SK-N-SH (cell line): ENCODE data around the gene KRT16. TPM values are rescaled to one million over a fixed set of nuclear protein-coding genes. Genes with fewer than 3 reads are reported as not detected.

Experiments
- CTCF ChIA-PET: fragments of 300-600, 350-600 bp; formaldehyde crosslinking; extraction: SDS; loops from one replicate; lab custom pipeline; 2021; lab: Yijun Ruan, JAX
- POLR2A ChIA-PET: fragments of 350-600 bp; sonication (Branson Sonifier 250); formaldehyde crosslinking; extraction: SDS; loops from one replicate; lab custom pipeline; 2020; ENCODE audit warnings: antibody characterized with exemption, inconsistent platforms; lab: Yijun Ruan, JAX
- DNase-seq: peaks from one replicate; pipeline ENCODE4 v3.0.0; 2012
- H2AFZ ChIP-seq: fragments of 200-600 bp; sonication (generic); 2 replicates; pipeline ENCODE4 v1.8.1; 2016; ENCODE audit warnings: antibody characterized with exemption, mild to moderate bottlenecking, low read depth
- H3F3A ChIP-seq: fragments of 200-600 bp; sonication (generic); replicated peaks from 2 replicates; pipeline ENCODE3; 2016; ENCODE audit warnings: antibody characterized with exemption, mild to moderate bottlenecking; ENCODE audit not compliant: insufficient read depth
- H3K27ac ChIP-seq, 2 experiments: fragments of 200-500 bp in 1 of 2; fragments of 200-600 bp in 1 of 2; sonication (Bioruptor generic) in 1 of 2; sonication (generic), shearing (Covaris generic) in 1 of 2; 2 replicates each; pipeline versions ENCODE4 v1.5.1 to v1.6.1; 2014 to 2016; ENCODE audit warnings: low read depth in 2 of 2, inconsistent platforms in 1 of 2, low read length in 1 of 2, mild to moderate bottlenecking in 1 of 2, mixed read lengths in 1 of 2
- H3K27me3 ChIP-seq: fragments of 200-600 bp; sonication (generic), shearing (Covaris generic); 2 replicates; pipeline ENCODE4 v1.6.1; 2016; ENCODE audit warnings: mixed run types; ENCODE audit not compliant: insufficient read depth
- H3K36me3 ChIP-seq, 2 experiments: fragments of 200-500 bp in 1 of 2; fragments of 200-600 bp in 1 of 2; sonication (Bioruptor generic) in 1 of 2; sonication (generic) in 1 of 2; replicated peaks in 1 of 2; 2 replicates each; pipeline versions ENCODE3 to v1.5.1; 2014 to 2016; ENCODE audit warnings: low read length in 1 of 2, mild to moderate bottlenecking in 1 of 2; ENCODE audit not compliant: insufficient read depth in 2 of 2, control insufficient read depth in 1 of 2
- H3K4me1 ChIP-seq, 2 experiments: fragments of 200-500 bp in 1 of 2; fragments of 200-600 bp in 1 of 2; sonication (Bioruptor generic) in 1 of 2; sonication (generic), shearing (Covaris generic) in 1 of 2; 2 replicates each; pipeline versions ENCODE4 v1.5.1 to v1.6.1; 2014 to 2016; ENCODE audit warnings: low read depth in 1 of 2, low read length in 1 of 2, mixed run types in 1 of 2; ENCODE audit not compliant: insufficient read depth in 2 of 2, control insufficient read depth in 1 of 2
- H3K4me2 ChIP-seq: fragments of 200-600 bp; sonication (generic), shearing (Covaris generic); 2 replicates; pipeline ENCODE4 v1.6.1; 2017; ENCODE audit warnings: mixed run types
- H3K4me3 ChIP-seq, 2 experiments: fragments of 200-500 bp in 1 of 2; fragments of 200-600 bp in 1 of 2; sonication (Bioruptor generic) in 1 of 2; sonication (generic), shearing (Covaris generic) in 1 of 2; 2 replicates each; pipeline versions ENCODE4 v1.5.1 to v1.8.1; 2014 to 2016; ENCODE audit warnings: low read depth in 2 of 2, inconsistent platforms in 1 of 2, low read length in 1 of 2, mild to moderate bottlenecking in 1 of 2, mixed read lengths in 1 of 2, moderate library complexity in 1 of 2
- H3K79me2 ChIP-seq: fragments of 200-600 bp; sonication (generic); 2 replicates; pipeline ENCODE4 v1.8.1; 2017; ENCODE audit warnings: mild to moderate bottlenecking; ENCODE audit not compliant: insufficient read depth
- H3K9ac ChIP-seq: fragments of 200-600 bp; sonication (generic); 2 replicates; pipeline ENCODE4 v1.6.1; 2017; ENCODE audit warnings: mixed run types
- H3K9me2 ChIP-seq: fragments of 200-600 bp; sonication (generic); 2 replicates; pipeline ENCODE4 v1.6.1; 2017; ENCODE audit warnings: mixed run types
- H3K9me3 ChIP-seq: fragments of 200-600 bp; sonication (generic); 2 replicates; pipeline ENCODE4 v1.6.1; 2017; ENCODE audit warnings: mixed run types, mild to moderate bottlenecking, moderate library complexity
- H4K20me1 ChIP-seq: fragments of 200-600 bp; sonication (generic); 2 replicates; pipeline ENCODE4 v1.6.1; 2017; ENCODE audit warnings: mild to moderate bottlenecking, mixed run types; ENCODE audit not compliant: insufficient read depth
- CTCF ChIP-seq: fragments of 200-600 bp; sonication (generic); IDR thresholded peaks from 2 replicates; pipeline ENCODE4 v1.6.1; 2017; ENCODE audit warnings: antibody characterized with exemption, mild to moderate bottlenecking, moderate library complexity
- EZH2phosphoT487 ChIP-seq: fragments of 200-600 bp; sonication (generic); IDR thresholded peaks from 2 replicates; pipeline ENCODE4 v1.6.1; 2017; ENCODE audit warnings: low read depth, mixed run types, mild to moderate bottlenecking, antibody characterized with exemption, moderate library complexity, borderline replicate concordance
- FOSL2 ChIP-seq: IDR thresholded peaks from 2 replicates; pipeline ENCODE4 v1.4.0; 2012; ENCODE audit warnings: low read depth, mild to moderate bottlenecking, moderate library complexity, borderline replicate concordance
- FOXJ3 ChIP-seq: sonication (generic); formaldehyde crosslinking; IDR thresholded peaks from 2 replicates; pipeline ENCODE4 v1.5.1; 2020; ENCODE audit warnings: mild to moderate bottlenecking, missing genetic modification reagents
- FOXM1 ChIP-seq: IDR thresholded peaks from 2 replicates; pipeline ENCODE4 v1.4.0; 2012; ENCODE audit warnings: low read depth, mild to moderate bottlenecking
- GABPA ChIP-seq: IDR thresholded peaks from 2 replicates; pipeline ENCODE4 v1.4.0; 2012; ENCODE audit warnings: low read depth, mild to moderate bottlenecking
- GATA2 ChIP-seq: sonication (generic); formaldehyde crosslinking; IDR thresholded peaks from 2 replicates; pipeline ENCODE4 v1.5.0; 2020; ENCODE audit warnings: mild to moderate bottlenecking, missing genetic modification reagents
- JUND ChIP-seq: IDR thresholded peaks from 2 replicates; pipeline ENCODE4 v1.4.0; 2012
- MAX ChIP-seq: IDR thresholded peaks from 2 replicates; pipeline ENCODE4 v1.4.0; 2012; ENCODE audit warnings: low read depth
- NFIC ChIP-seq: IDR thresholded peaks from 2 replicates; pipeline ENCODE4 v1.4.0; 2012; ENCODE audit warnings: borderline replicate concordance
- NRF1 ChIP-seq: IDR thresholded peaks from 2 replicates; pipeline ENCODE4 v1.6.1; 2012; ENCODE audit warnings: low read depth, mild to moderate bottlenecking, low read length
- POLR2AphosphoS5 ChIP-seq: IDR thresholded peaks from 2 replicates; pipeline ENCODE4 v1.6.1; 2012; ENCODE audit warnings: low read depth, low read length
- RAD21 ChIP-seq: IDR thresholded peaks from 2 replicates; pipeline ENCODE4 v1.6.1; 2012; ENCODE audit warnings: mild to moderate bottlenecking, low read length
- RFX5 ChIP-seq: IDR thresholded peaks from 2 replicates; pipeline ENCODE4 v1.6.1; 2012; ENCODE audit warnings: mild to moderate bottlenecking, improper control_type of control experiment, low read length
- RXRA ChIP-seq: IDR thresholded peaks from 2 replicates; pipeline ENCODE4 v1.4.0; 2012; ENCODE audit warnings: low read depth, mild to moderate bottlenecking, borderline replicate concordance
- SIN3A ChIP-seq: IDR thresholded peaks from 2 replicates; pipeline ENCODE4 v1.6.1; 2012; ENCODE audit warnings: low read depth, mild to moderate bottlenecking, low read length, moderate library complexity, borderline replicate concordance
- SMC3 ChIP-seq: IDR thresholded peaks from 2 replicates; pipeline ENCODE4 v1.6.1; 2012; ENCODE audit warnings: low read depth, low read length, improper control_type of control experiment
- TCF12 ChIP-seq: IDR thresholded peaks from 2 replicates; pipeline ENCODE4 v1.4.0; 2012
- TEAD4 ChIP-seq: IDR thresholded peaks from 2 replicates; pipeline ENCODE4 v1.4.0; 2012; ENCODE audit warnings: mild to moderate bottlenecking, borderline replicate concordance; ENCODE audit not compliant: insufficient read depth
- USF1 ChIP-seq: IDR thresholded peaks from 2 replicates; pipeline ENCODE4 v1.4.0; 2012; ENCODE audit warnings: low read depth, borderline replicate concordance
- USF2 ChIP-seq: fragments of 150-350 bp; IDR thresholded peaks from 2 replicates; pipeline ENCODE4 v1.6.1; 2017; ENCODE audit warnings: antibody characterized with exemption, low read length, low read depth, borderline replicate concordance
- WGBS: methylation state at CpG from one replicate; pipeline ENCODE4 v1.1.6; 2017; ENCODE audit warnings: low lambda C conversion rate; 5-methylcytosine and 5-hydroxymethylcytosine counted together
- polyA plus RNA-seq, 3 experiments: library from polyadenylated mRNA; depleted of rRNA; stranded (reverse); fragments of >200 nt; gene quantifications; 2 replicates each; pipeline ENCODE4 v1.2.3, GENCODE V29; 2012

The KRT16 gene
- polyA plus RNA-seq, 1 of the 3 experiments (the other 2 are of a cell fraction), result not detected

- TF ChIP-seq FOXJ3 (CRISPR knock-in tag) (no peak), CTCF (peak; percentile 62), NRF1 (no peak), EZH2phosphoT487 (no peak), FOSL2 (no peak), NFIC (no peak), TEAD4 (no peak), POLR2AphosphoS5 (no peak), GABPA (no peak), TCF12 (no peak), JUND (no peak)
Observed at GRCh38 chr17:41579484-41580243, 32.9 kb downstream of the KRT16 start (continued).

- Histone ChIP-seq H3K9me3 (no peaks in the 10 kb centered on the region), H3K4me2 (no peak overlapping the region), H3K9me2 (no peaks in the 10 kb centered on the region), H3K4me1 (peaks cover 0 to 3% of the 10 kb centered on the region in 2 experiments; a peak in 1 of 4 replicates), H3K79me2 (no peaks in the 10 kb centered on the region), H3K9ac (no peak overlapping the region), H4K20me1 (no peaks in the 10 kb centered on the region), H3F3A (no peaks in the 10 kb centered on the region), H3K27ac (no peak overlapping the region), H2AFZ (no peak overlapping the region), H3K27me3 (peaks cover 5% of the 10 kb centered on the region; the same call in 1 of the 2 replicates), H3K4me3 (no peak overlapping the region), H3K36me3 (no peaks in the 10 kb centered on the region)
- POLR2A ChIA-PET, result interaction anchor here (1.1 kb wide), 1 partner anchor 70 kb away, joined by 3 read pairs; no protein-coding TSS in a partner anchor
- DNase-seq, result no peak
- CTCF ChIA-PET, result interaction anchor here (0.5 to 2.7 kb wide), 17 partner anchors 11 to 760 kb away, joined by 3 to 57 read pairs (median 5); no protein-coding TSS in a partner anchor
- TF ChIP-seq GATA2 (CRISPR knock-in tag), result no peak
- TF ChIP-seq USF1, result no peak
- no peak for TF ChIP-seq JUND
- no peak for TF ChIP-seq RXRA
- no peak for TF ChIP-seq SIN3A
- TF ChIP-seq SMC3, result no peak
- TF ChIP-seq RAD21, result no peak
- no peak for TF ChIP-seq FOSL2
- no peak for TF ChIP-seq FOXM1
- no peak for TF ChIP-seq POLR2AphosphoS5
- no peak for TF ChIP-seq RFX5
- no peak for TF ChIP-seq MAX
- no peak for TF ChIP-seq EZH2phosphoT487
- TF ChIP-seq USF2, result no peak
- TF ChIP-seq TCF12, result no peak
- TF ChIP-seq TEAD4, result no peak
- TF ChIP-seq GABPA, result no peak
- 41% methylated on average over 3 of the region's 5 CpGs for WGBS
Observed at GRCh38 chr17:41578971-41579370, 33.6 kb downstream of the KRT16 start.
